Kidney epithelial cell (primary cell): ENCODE results near the gene CHST15. TPM values are rescaled to one million over a fixed set of nuclear protein-coding genes. Genes with fewer than 3 reads are reported as not detected.

Source experiments
- DNase-seq: peaks from one replicate; pipeline ENCODE4 v3.0.0-alpha.2; 2010; ENCODE audit warnings: low read depth
- H3K27me3 ChIP-seq: 2 replicates; pipeline ENCODE4 v1.6.0; 2011; ENCODE audit warnings: low read length; ENCODE audit not compliant: control insufficient read depth, insufficient read depth
- H3K36me3 ChIP-seq: 2 replicates; pipeline ENCODE4 v1.5.1; 2011; ENCODE audit warnings: low read length; ENCODE audit not compliant: control insufficient read depth, insufficient read depth
- H3K4me3 ChIP-seq: 2 replicates; pipeline ENCODE4 v1.5.1; 2011; ENCODE audit warnings: low read depth, mild to moderate bottlenecking, control low read depth, low read length
- total RNA-seq: library from RNA; depleted of rRNA; stranded (reverse); fragments of >200 nt; gene quantifications from 2 replicates; pipeline ENCODE4 v1.2.3, GENCODE V29; 2015
- TF ChIP-seq, protein P1 (sequence below): IDR thresholded peaks from 2 replicates; pipeline ENCODE4 v1.5.1; 2011; ENCODE audit warnings: mild to moderate bottlenecking, moderate library complexity, low read length, control low read depth, inconsistent platforms; ENCODE audit not compliant: insufficient read depth, poor library complexity, severe bottlenecking

CHST15 gene
- total RNA-seq, 1 donor from 2014 or later: 18.1 TPM

DNA sequence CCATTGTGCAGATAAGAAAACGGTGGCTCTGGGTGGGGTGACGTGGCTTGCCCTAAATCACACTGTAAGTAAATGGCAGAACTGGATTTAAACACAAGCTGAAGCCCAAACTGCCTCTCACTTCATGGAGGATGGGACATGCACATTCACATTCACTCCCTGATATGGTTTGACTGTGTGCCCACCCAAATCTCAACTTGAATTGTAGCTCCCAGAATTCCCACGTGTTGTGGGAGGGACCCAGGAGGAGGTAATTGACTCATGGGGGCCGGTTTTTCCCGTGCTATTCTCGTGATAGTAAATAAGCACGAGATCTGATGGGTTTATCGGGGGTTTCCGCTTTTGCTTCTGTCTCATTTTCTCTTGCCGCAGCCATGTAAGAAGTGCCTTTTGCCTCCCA lies 32.4 kb downstream of the CHST15 start:
- DNase-seq: no peak
- no peaks in the 10 kb centered on the region for H3K27me3 ChIP-seq
- TF ChIP-seq, protein P1, sequence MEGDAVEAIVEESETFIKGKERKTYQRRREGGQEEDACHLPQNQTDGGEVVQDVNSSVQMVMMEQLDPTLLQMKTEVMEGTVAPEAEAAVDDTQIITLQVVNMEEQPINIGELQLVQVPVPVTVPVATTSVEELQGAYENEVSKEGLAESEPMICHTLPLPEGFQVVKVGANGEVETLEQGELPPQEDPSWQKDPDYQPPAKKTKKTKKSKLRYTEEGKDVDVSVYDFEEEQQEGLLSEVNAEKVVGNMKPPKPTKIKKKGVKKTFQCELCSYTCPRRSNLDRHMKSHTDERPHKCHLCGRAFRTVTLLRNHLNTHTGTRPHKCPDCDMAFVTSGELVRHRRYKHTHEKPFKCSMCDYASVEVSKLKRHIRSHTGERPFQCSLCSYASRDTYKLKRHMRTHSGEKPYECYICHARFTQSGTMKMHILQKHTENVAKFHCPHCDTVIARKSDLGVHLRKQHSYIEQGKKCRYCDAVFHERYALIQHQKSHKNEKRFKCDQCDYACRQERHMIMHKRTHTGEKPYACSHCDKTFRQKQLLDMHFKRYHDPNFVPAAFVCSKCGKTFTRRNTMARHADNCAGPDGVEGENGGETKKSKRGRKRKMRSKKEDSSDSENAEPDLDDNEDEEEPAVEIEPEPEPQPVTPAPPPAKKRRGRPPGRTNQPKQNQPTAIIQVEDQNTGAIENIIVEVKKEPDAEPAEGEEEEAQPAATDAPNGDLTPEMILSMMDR: no peak
- H3K4me3 ChIP-seq: no peak overlapping the region
- no peaks in the 10 kb centered on the region for H3K36me3 ChIP-seq

DNA sequence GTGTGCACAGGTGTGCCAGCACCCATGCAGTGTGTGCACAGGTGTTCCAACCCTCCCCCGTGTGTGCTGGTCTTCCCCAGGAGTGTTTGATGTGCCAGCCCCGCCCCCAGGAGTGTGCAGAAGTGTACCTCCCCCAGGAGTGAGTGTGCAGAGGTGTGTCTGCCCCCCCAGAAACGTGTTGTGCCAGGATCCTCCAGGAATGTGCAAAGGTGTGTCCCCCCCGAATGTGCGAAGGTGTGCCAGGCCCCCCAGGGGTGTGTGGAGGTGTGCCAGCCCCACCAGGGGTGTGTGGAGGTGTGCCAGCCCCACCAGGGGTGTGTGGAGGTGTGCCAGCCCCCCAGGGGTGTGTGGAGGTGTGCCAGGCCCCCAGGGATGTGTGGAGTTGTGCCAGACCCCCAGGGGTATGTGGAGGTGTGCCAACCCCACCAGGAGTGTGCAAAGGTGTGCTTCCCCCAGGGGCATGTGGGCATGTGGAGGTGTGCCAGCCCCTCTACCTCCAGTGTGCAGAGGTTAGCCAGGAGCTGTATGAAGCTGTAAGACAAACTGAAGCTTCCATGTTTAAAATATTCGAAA lies 33.2 kb downstream of the CHST15 start:
- Histone ChIP-seq H3K27me3 (no peaks in the 10 kb centered on the region), H3K36me3 (no peaks in the 10 kb centered on the region), H3K4me3 (no peak overlapping the region)
- DNase-seq: no peak
- TF ChIP-seq, protein P1: no peak

DNA sequence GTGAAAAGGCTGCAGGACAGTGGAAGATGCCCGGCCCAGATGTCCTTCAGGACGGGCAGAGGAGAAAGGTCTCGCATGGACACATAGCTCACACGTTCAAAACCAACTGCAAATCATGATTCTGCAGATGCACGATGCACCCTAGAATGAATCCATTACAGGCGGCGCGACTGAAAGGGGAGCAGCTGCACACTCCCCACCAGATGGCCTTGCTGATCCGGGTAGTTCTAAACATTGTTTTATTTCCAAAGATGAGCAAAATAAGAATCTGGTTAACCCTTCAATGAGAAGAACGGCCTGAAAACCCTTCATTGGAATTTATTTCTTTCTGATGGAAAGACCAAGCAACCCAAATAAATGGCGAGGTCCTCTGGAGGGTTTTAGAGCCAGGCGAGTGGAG lies 33.8 kb downstream of the CHST15 start:
- Histone ChIP-seq H3K36me3 (no peaks in the 10 kb centered on the region), H3K4me3 (no peak overlapping the region), H3K27me3 (no peaks in the 10 kb centered on the region)
- no peak for DNase-seq
- TF ChIP-seq, protein P1: no peak

DNA sequence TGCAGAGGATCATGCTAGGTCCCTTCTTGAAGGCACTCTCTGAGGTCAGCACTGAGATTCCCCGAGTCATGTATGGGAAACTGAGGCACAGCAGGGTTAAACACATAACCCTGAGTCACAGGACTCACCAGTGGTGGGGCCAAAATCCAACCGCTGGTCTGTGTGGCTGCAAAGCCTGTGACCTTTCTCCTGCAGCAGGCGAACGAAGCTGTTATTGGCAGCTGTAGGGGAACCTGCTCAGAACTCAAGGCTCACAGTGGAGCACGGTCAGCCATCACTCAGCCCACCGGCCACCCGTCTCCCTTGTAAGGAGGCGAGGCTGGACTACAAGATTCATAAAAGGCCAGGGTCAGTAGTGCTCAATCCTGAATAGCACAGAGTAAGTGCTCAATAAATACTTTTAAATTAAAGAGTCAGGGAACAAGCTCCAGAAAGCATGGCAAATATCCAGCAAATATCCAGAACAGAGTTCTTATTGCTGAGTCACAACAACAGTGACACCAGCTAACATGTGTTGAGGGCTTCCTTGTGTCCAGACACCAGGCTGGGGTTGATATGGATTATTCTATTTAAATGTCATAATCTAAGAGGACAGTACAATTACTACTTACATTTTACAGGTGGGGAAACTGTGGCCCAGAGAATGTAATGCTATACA lies 34.9 kb downstream of the CHST15 start:
- no peaks in the 10 kb centered on the region for H3K36me3 ChIP-seq
- no peak overlapping the region for H3K4me3 ChIP-seq
- TF ChIP-seq, protein P1: no peak
- no peaks in the 10 kb centered on the region for H3K27me3 ChIP-seq
- no peak for DNase-seq

GRCh38 chr10:124057601-124058000 lies 35.8 kb downstream of the CHST15 start:
- Histone ChIP-seq H3K36me3 (no peaks in the 10 kb centered on the region), H3K4me3 (no peak overlapping the region), H3K27me3 (no peaks in the 10 kb centered on the region)
- DNase-seq: no peak
- TF ChIP-seq, protein P1: no peak
